Caco-2 (cell line): ENCODE data around the gene FRMD1. TPM values are rescaled to one million over a fixed set of nuclear protein-coding genes. Genes with fewer than 3 reads are reported as not detected.

Experiments
- BruUV-seq: library from RNA; stranded (reverse); fragments of 400-500 nt; replicated peaks from 2 replicates; lab custom pipeline; 2021; lab: Mats Ljungman, UMichigan
- CTCF ChIA-PET: fragments of 300-600 bp; sonication (Branson Sonifier 250); formaldehyde crosslinking; loops from one replicate; lab custom pipeline; 2022; ENCODE audit warnings: antibody characterized with exemption; lab: Charles Lee
- POLR2A ChIA-PET: fragments of 300-600 bp; sonication (Branson Sonifier 250); formaldehyde crosslinking; loops from one replicate; lab custom pipeline; 2022; ENCODE audit warnings: antibody characterized with exemption; lab: Charles Lee
- DNase-seq, 2 experiments: peaks; one replicate each; pipeline versions ENCODE4 v3.0.0 to v3.0.0-alpha.2; 2020 to 2022
- H3K27me3 ChIP-seq: replicated peaks from 2 replicates; pipeline ENCODE4 v1.6.0; 2011; ENCODE audit warnings: low read length; ENCODE audit not compliant: control insufficient read depth, insufficient read depth
- H3K36me3 ChIP-seq: 2 replicates; pipeline ENCODE4 v1.5.1; 2011; ENCODE audit warnings: low read length; ENCODE audit not compliant: control insufficient read depth, insufficient read depth
- H3K4me1 ChIP-seq: fragments of 250-450 bp; sonication (Bioruptor Pico); 2 replicates; pipeline ENCODE4 v1.5.1; 2020; ENCODE audit warnings: mild to moderate bottlenecking
- H3K4me3 ChIP-seq: 2 replicates; pipeline ENCODE4 v1.5.1; 2011; ENCODE audit warnings: low read depth, mild to moderate bottlenecking, control low read depth, low read length
- H3K9me3 ChIP-seq: fragments of 250-450 bp; sonication (Bioruptor Pico); 2 replicates; pipeline ENCODE4 v1.5.1; 2020; ENCODE audit warnings: mild to moderate bottlenecking, moderate library complexity
- H3K27ac Mint-ChIP-seq: one replicate; pipeline ENCODE4 v1.8.0; 2022; ENCODE audit warnings: mixed read lengths; ENCODE audit not compliant: unreplicated experiment
- H3K27me3 Mint-ChIP-seq: one replicate; pipeline ENCODE4 v1.8.0; 2022; ENCODE audit warnings: mixed read lengths; ENCODE audit not compliant: insufficient read depth, unreplicated experiment
- H3K36me3 Mint-ChIP-seq: one replicate; pipeline ENCODE4 v1.8.0; 2022; ENCODE audit warnings: mild to moderate bottlenecking, mixed read lengths; ENCODE audit not compliant: insufficient read depth, unreplicated experiment
- H3K4me1 Mint-ChIP-seq: one replicate; pipeline ENCODE4 v1.8.0; 2022; ENCODE audit warnings: low read depth, mixed read lengths; ENCODE audit not compliant: unreplicated experiment
- H3K4me3 Mint-ChIP-seq: one replicate; pipeline ENCODE4 v1.8.0; 2022; ENCODE audit warnings: mild to moderate bottlenecking, moderate library complexity, mixed read lengths; ENCODE audit not compliant: unreplicated experiment
- H3K9me3 Mint-ChIP-seq: one replicate; pipeline ENCODE4 v1.8.0; 2022; ENCODE audit warnings: mixed read lengths; ENCODE audit not compliant: unreplicated experiment
- CTCF ChIP-seq, 2 experiments: fragments of 200-600 bp in 1 of 2; IDR thresholded peaks; 1 replicate in 1 of 2; 2 replicates in 1 of 2; pipeline versions ENCODE4 v1.5.1 to v1.8.0; 2011 to 2022; ENCODE audit warnings: antibody characterized with exemption in 1 of 2, control low read depth in 1 of 2, inconsistent platforms in 1 of 2, low read depth in 1 of 2, low read length in 1 of 2, mild to moderate bottlenecking in 1 of 2, moderate library complexity in 1 of 2; ENCODE audit not compliant: insufficient read depth in 1 of 2, severe bottlenecking in 1 of 2, unreplicated experiment in 1 of 2
- intact Hi-C: fragments of 100-400 bp; cut with micrococcal nuclease; formaldehyde crosslinking; loops from one replicate; pipeline ENCODE4 v1.10.0; 2022; ENCODE audit not compliant: unreplicated experiment
- total RNA-seq: library from RNA; stranded (reverse); gene quantifications from 2 replicates; pipeline ENCODE4 v1.2.3, GENCODE V29; 2022

Gene FRMD1
- total RNA-seq, 1 experiment from 2014 or later = 0.14 TPM

DNA sequence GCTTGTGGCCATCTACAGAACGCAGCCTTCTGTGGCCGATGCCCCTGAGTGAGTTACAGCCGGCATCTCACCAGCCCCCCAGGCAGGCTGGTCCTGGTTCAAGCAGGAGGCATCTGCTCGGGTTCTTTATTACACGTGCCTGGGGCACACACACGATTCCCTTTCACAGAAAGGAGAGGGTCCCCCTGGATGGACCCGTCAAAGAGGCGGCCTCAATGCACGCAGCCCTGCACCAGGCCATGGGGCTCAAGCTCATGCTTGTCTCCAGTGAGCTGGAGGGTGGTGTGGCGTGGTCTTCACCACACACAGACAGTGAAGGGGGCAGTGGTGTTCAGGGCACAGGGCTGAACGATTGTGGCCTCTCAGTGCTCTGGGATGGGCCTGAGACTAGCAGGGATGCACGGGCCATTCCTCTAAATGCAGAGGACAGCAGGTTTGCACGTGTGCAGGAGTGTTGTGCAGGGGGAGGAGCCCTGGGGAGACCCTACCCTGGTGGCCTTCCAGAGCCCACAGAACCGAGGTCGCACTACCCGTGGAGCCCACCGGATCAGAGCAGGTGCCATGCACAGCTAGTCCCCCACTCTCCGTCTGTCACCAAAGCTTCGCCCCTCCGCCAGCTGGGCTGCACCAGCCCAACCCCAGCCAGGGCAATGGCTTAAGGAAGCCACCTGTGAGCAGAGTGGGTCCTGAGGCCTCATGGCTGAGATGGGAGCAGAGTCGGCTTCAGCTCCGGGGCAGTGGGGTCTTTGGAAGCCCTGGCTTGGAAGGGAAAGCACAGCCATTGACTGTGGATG lies 23.1 kb downstream of the FRMD1 start:
- intact Hi-C loops = no loop called here
- no peaks in the 10 kb centered on the region for H3K27me3 Mint-ChIP-seq
- no peaks in the 10 kb centered on the region for H3K27me3 ChIP-seq
- no peak for DNase-seq
- H3K4me1 ChIP-seq = 0 out of 2 replicates have a peak, but pooled peaks cover 5% of the 10 kb centered on the region
- no peak for TF ChIP-seq CTCF (IDR thresholded peaks at IDR 0.05; ENCODE audit: insufficient read depth in 1 of 2, low read depth in 1 of 2, low read length in 1 of 2, severe bottlenecking in 1 of 2, unreplicated experiment in 1 of 2)
- no peaks in the 10 kb centered on the region for H3K9me3 Mint-ChIP-seq
- H3K9me3 ChIP-seq = no peaks in the 10 kb centered on the region
- BruUV-seq = no TSS peak
- peaks cover 2% of the 10 kb centered on the region for H3K4me1 Mint-ChIP-seq
- H3K4me3 Mint-ChIP-seq = no peak overlapping the region
- ChIA-PET POLR2A (no interaction called here), CTCF (no interaction called here)
- H3K27ac Mint-ChIP-seq = no peak overlapping the region
- H3K4me3 ChIP-seq = no peak overlapping the region
- H3K36me3 Mint-ChIP-seq = peaks cover under 1% of the 10 kb centered on the region
- no peaks in the 10 kb centered on the region for H3K36me3 ChIP-seq

DNA sequence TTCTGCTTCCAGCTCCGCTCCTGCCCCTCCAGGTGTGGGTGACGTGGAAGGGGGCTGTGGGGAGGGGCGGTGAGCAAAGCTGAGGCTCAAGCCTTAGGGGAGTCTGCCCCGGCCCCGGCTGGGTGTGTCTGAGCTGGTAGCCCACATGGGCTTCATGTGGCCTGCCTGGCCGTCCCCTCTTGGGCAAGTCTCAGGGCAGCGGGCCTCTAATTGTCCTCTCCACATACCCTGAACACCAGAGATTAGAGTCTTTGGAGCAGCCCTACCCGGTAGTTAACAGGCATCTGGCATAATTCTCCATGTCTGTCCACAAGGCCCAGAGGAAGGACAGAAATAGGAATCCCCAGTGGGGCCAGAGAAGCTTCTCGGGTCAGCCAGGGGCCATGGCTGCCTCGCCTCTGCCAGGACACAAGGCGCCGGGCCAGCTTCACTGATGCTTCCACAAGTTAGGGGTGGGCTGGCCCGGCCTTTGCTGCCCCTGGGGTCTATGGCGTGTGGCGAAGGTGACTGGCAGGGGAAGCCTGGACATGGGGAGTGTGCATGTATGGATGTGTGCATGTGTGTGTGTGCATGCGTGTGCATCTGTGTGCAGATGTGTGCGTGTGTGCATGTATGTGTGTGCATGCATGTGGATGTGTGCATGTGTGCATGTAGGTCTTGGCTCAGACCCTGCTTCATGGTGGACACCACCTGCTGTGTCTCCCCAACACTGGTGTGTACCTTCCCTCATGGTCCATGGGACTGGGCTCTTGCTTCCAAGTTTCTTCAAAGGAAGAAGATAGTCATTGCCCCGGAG lies 24.0 kb downstream of the FRMD1 start:
- no peak for TF ChIP-seq CTCF (IDR thresholded peaks at IDR 0.05; ENCODE audit: insufficient read depth in 1 of 2, low read depth in 1 of 2, low read length in 1 of 2, severe bottlenecking in 1 of 2, unreplicated experiment in 1 of 2)
- no peaks in the 10 kb centered on the region for H3K36me3 ChIP-seq
- H3K4me1 ChIP-seq = no peaks in the 10 kb centered on the region
- no peaks in the 10 kb centered on the region for H3K9me3 Mint-ChIP-seq
- CTCF ChIA-PET = no interaction called here
- H3K27ac Mint-ChIP-seq = no peak overlapping the region
- no peak overlapping the region for H3K4me3 Mint-ChIP-seq
- POLR2A ChIA-PET = no interaction called here
- H3K4me3 ChIP-seq = no peak overlapping the region
- H3K9me3 ChIP-seq = no peaks in the 10 kb centered on the region
- no peaks in the 10 kb centered on the region for H3K36me3 Mint-ChIP-seq
- H3K27me3 ChIP-seq = no peaks in the 10 kb centered on the region
- no peak for DNase-seq
- no peaks in the 10 kb centered on the region for H3K27me3 Mint-ChIP-seq
- BruUV-seq = no TSS peak
- no peaks in the 10 kb centered on the region for H3K4me1 Mint-ChIP-seq
- intact Hi-C loops = no loop called here

DNA sequence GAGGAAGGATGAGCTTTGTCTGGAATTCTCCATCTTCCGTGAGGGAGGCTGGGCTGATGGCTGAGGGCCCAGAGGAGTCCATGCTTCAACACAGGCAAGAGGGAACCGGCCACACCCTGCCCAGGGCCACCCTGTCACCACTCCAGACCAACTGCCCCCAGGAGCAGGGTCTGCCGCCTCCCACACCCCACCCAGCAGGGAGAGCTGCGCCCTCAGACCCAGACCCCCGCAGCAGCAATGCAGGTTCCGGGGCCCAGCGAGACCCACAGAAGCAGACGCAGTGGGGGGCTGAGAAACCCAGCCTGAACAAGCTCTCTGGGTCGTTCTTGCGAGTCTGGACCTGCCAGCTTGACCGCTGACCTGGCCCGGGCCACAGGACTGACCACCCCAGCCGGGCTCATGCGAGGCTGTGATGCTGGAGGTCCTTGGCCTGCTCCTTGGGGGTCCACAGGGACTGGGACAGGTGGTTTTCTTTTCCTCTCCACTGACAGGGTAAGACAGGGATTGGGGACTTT lies 25.0 kb downstream of the FRMD1 start:
- no peaks in the 10 kb centered on the region for H3K9me3 Mint-ChIP-seq
- H3K4me3 ChIP-seq = no peak overlapping the region
- H3K36me3 Mint-ChIP-seq = no peaks in the 10 kb centered on the region
- intact Hi-C loops = no loop called here
- H3K27ac Mint-ChIP-seq = no peak overlapping the region
- no peak for TF ChIP-seq CTCF (IDR thresholded peaks at IDR 0.05; ENCODE audit: insufficient read depth in 1 of 2, low read depth in 1 of 2, low read length in 1 of 2, severe bottlenecking in 1 of 2, unreplicated experiment in 1 of 2)
- CTCF ChIA-PET = interaction anchor here (0.6 kb wide), 1 partner anchor 143 kb away, joined by 5 read pairs; no protein-coding TSS in a partner anchor
- no peaks in the 10 kb centered on the region for H3K4me1 ChIP-seq
- no peaks in the 10 kb centered on the region for H3K36me3 ChIP-seq
- no peak for DNase-seq
- POLR2A ChIA-PET = no interaction called here
- no peaks in the 10 kb centered on the region for H3K27me3 ChIP-seq
- H3K4me3 Mint-ChIP-seq = no peak overlapping the region
- H3K4me1 Mint-ChIP-seq = no peaks in the 10 kb centered on the region
- no peaks in the 10 kb centered on the region for H3K27me3 Mint-ChIP-seq
- no peaks in the 10 kb centered on the region for H3K9me3 ChIP-seq
- no TSS peak for BruUV-seq
